ENCODE data around the gene BIN1. TPM values are rescaled to one million over a fixed set of nuclear protein-coding genes. Genes with fewer than 3 reads are reported as not detected.

Gene BIN1
- 30.9 to 34.7 TPM (median 32.6 TPM) in 5 replicates for total RNA-seq (2022; extraction: Qiagen RNA extraction; ENCODE audit: low read depth)

DNA sequence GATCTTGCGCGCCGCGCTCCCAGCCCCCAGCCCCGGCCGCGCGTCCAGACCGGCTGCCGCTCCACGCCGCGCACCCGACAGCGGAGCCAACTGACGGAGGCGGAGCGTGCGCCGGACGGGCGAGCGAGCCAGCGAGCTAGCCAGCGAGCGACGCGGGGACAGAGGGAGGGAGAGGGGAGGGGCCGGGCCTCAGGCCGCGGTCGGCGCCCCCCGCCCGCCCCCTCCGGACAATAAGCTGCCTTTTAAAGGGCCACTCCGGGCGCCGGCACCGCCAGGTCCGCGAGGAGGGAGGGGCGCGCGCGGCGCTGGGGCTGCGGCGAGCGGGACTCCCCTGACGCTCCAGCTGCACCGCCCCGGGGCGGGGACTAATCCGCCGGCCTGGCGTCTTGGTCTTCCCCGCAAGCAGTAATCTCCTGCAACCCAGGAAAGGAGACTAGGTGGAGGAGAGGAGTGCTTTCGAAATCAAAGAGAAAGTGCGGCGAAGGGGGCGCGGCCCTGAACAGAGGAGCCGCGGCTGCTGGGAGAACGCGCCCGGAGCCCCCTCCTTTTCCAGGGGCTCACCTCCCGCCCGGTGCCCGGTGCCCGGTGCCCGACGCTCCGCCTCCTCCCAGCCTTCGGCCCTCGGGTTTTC, at the start of gene BIN1:
Gene BIN1 (minus strand): TSS at position 164 of the 631 bp plus-strand sequence. CDS start 211 bp downstream, outside the sequence.

Other genes with a start within 250 kb of the BIN1 start
- not detected in 5 replicates for gene TEX51, start 208.3 kb downstream of the BIN1 start, total RNA-seq (2022; extraction: Qiagen RNA extraction; ENCODE audit: low read depth)
- 3.3 to 6.2 TPM (median 4.4 TPM) in 5 replicates for gene CYP27C1, start 113.1 kb upstream of the BIN1 start, total RNA-seq (2022; extraction: Qiagen RNA extraction; ENCODE audit: low read depth)
- 48.0 to 52.0 TPM (median 50.2 TPM) in 5 replicates for gene ERCC3, start 187.0 kb upstream of the BIN1 start, total RNA-seq (2022; extraction: Qiagen RNA extraction; ENCODE audit: low read depth)

Measured in A549 treated with CpdA at 1 μM for 4 hours (cell line).